HL-60 (cell line): ENCODE data around the gene ZNF319.

ENCODE experiments used
- DNase-seq, 2 experiments: peaks; one replicate each; pipeline ENCODE4 v3.0.0-alpha.2; 2010 to 2020; ENCODE audit warnings: low read depth in 1 of 2, low spot score in 1 of 2
- H3K27ac ChIP-seq: fragments of 250-450 bp; sonication (Bioruptor Pico); replicated peaks from 2 replicates; pipeline ENCODE4 v1.5.1; 2020; ENCODE audit warnings: mild to moderate bottlenecking, moderate library complexity
- H3K27me3 ChIP-seq: fragments of 250-450 bp; sonication (Bioruptor Pico); 2 replicates; pipeline ENCODE4 v1.5.1; 2021; ENCODE audit warnings: mild to moderate bottlenecking, moderate library complexity; ENCODE audit not compliant: insufficient read depth, poor library complexity, severe bottlenecking
- H3K4me3 ChIP-seq: replicated peaks from 2 replicates; pipeline ENCODE4 v1.5.1; 2011; ENCODE audit warnings: mild to moderate bottlenecking, control low read depth, low read length; ENCODE audit not compliant: insufficient read depth
- GABPA ChIP-seq: IDR thresholded peaks from 2 replicates; pipeline ENCODE4 v1.6.1; 2012; ENCODE audit warnings: low read depth
- POLR2AphosphoS5 ChIP-seq: IDR thresholded peaks from 2 replicates; pipeline ENCODE4 v1.6.1; 2012; ENCODE audit warnings: low read depth
- SPI1 ChIP-seq: IDR thresholded peaks from 2 replicates; pipeline ENCODE4 v1.6.1; 2012; ENCODE audit warnings: low read depth, mild to moderate bottlenecking, borderline replicate concordance
- TF ChIP-seq, protein P1 (sequence below): IDR thresholded peaks from 2 replicates; pipeline ENCODE4 v1.6.1; 2012; ENCODE audit warnings: low read depth; ENCODE audit not compliant: insufficient replicate concordance
- TF ChIP-seq, protein P2 (sequence below): IDR thresholded peaks from one replicate; pipeline ENCODE4 v1.5.1; 2011; ENCODE audit warnings: low read length, control low read depth, inconsistent platforms; ENCODE audit not compliant: insufficient read depth

Gene ZNF319

GRCh38 chr16:57962756-57963155 is 37.7 kb downstream of the ZNF319 start:
- no peaks in the 10 kb centered on the region for H3K27me3 ChIP-seq
- H3K27ac ChIP-seq = no peak overlapping the region
- TF ChIP-seq, protein P1, sequence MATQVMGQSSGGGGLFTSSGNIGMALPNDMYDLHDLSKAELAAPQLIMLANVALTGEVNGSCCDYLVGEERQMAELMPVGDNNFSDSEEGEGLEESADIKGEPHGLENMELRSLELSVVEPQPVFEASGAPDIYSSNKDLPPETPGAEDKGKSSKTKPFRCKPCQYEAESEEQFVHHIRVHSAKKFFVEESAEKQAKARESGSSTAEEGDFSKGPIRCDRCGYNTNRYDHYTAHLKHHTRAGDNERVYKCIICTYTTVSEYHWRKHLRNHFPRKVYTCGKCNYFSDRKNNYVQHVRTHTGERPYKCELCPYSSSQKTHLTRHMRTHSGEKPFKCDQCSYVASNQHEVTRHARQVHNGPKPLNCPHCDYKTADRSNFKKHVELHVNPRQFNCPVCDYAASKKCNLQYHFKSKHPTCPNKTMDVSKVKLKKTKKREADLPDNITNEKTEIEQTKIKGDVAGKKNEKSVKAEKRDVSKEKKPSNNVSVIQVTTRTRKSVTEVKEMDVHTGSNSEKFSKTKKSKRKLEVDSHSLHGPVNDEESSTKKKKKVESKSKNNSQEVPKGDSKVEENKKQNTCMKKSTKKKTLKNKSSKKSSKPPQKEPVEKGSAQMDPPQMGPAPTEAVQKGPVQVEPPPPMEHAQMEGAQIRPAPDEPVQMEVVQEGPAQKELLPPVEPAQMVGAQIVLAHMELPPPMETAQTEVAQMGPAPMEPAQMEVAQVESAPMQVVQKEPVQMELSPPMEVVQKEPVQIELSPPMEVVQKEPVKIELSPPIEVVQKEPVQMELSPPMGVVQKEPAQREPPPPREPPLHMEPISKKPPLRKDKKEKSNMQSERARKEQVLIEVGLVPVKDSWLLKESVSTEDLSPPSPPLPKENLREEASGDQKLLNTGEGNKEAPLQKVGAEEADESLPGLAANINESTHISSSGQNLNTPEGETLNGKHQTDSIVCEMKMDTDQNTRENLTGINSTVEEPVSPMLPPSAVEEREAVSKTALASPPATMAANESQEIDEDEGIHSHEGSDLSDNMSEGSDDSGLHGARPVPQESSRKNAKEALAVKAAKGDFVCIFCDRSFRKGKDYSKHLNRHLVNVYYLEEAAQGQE = no peak
- TF ChIP-seq POLR2AphosphoS5 (no peak), SPI1 (no peak), GABPA (no peak)
- TF ChIP-seq, protein P2, sequence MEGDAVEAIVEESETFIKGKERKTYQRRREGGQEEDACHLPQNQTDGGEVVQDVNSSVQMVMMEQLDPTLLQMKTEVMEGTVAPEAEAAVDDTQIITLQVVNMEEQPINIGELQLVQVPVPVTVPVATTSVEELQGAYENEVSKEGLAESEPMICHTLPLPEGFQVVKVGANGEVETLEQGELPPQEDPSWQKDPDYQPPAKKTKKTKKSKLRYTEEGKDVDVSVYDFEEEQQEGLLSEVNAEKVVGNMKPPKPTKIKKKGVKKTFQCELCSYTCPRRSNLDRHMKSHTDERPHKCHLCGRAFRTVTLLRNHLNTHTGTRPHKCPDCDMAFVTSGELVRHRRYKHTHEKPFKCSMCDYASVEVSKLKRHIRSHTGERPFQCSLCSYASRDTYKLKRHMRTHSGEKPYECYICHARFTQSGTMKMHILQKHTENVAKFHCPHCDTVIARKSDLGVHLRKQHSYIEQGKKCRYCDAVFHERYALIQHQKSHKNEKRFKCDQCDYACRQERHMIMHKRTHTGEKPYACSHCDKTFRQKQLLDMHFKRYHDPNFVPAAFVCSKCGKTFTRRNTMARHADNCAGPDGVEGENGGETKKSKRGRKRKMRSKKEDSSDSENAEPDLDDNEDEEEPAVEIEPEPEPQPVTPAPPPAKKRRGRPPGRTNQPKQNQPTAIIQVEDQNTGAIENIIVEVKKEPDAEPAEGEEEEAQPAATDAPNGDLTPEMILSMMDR = no peak
- no peak for DNase-seq
- H3K4me3 ChIP-seq = no peak overlapping the region

- Histone ChIP-seq H3K27ac (no peak overlapping the region), H3K27me3 (no peaks in the 10 kb centered on the region), H3K4me3 (no peak overlapping the region)
- DNase-seq = no peak
- no peak for TF ChIP-seq GABPA
- TF ChIP-seq POLR2AphosphoS5 = no peak
Measured at GRCh38 chr16:57962046-57962445, 38.4 kb downstream of the ZNF319 start.

- H3K27me3 ChIP-seq = no peaks in the 10 kb centered on the region
- DNase-seq = no peak
- H3K27ac ChIP-seq = no peak overlapping the region
- H3K4me3 ChIP-seq = no peak overlapping the region
- TF ChIP-seq, protein P1 = no peak
- TF ChIP-seq GABPA = no peak
- TF ChIP-seq, protein P2 = no peak
- no peak for TF ChIP-seq POLR2AphosphoS5
- TF ChIP-seq SPI1 = no peak
Measured at GRCh38 chr16:57961538-57961937, 38.9 kb downstream of the ZNF319 start.

DNA sequence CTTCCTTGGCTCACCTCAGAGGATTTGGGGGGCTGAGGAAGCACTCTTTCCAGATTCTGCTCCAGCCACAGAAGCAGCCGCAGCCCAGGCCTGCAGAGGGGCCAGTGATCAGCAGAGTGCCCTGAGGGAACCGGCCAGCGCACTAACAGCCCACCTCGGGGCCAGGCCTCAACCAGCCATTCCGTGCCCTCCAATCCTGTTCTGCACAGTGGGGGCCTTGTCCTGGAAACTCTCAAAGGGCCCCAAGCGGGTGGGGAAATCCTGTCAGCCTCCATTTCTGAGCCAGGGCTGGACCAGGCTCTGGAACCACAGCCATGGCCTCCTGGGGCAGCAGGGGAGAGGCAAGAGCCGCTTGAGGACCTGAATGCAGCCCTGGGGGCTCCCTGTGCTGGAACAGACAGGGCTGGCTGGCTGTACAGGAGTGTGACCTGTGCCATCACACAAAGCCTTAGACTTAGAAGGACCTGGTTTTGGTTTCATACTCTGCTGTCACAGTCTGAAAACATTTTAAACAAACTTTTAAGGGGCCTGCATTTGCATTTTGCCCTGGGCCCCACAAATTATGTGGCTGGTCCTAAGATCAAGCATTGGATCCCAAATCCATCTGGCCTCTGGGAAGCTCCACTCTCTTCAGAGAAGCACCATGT is 39.5 kb downstream of the ZNF319 start:
- Histone ChIP-seq H3K27ac (no peak overlapping the region), H3K27me3 (no peaks in the 10 kb centered on the region), H3K4me3 (no peak overlapping the region)
- TF ChIP-seq POLR2AphosphoS5 (no peak), SPI1 (no peak)
- TF ChIP-seq, protein P2 = no peak
- TF ChIP-seq, protein P1 = no peak
- DNase-seq = no peak
